DND-41 (cell line): Measurements from ENCODE around the gene PTPRK.

Experiments used
- EZH2 ChIP-seq: IDR thresholded peaks from 3 replicates; pipeline ENCODE4 v1.6.1; 2012; ENCODE audit warnings: borderline replicate concordance, low read depth, mild to moderate bottlenecking, moderate library complexity, low read length, inconsistent platforms; ENCODE audit not compliant: severe bottlenecking
- TF ChIP-seq, protein P1 (sequence below): IDR thresholded peaks from 2 replicates; pipeline ENCODE4 v1.5.1; 2012; ENCODE audit warnings: borderline replicate concordance, low read length, moderate library complexity, mild to moderate bottlenecking; ENCODE audit not compliant: poor library complexity, severe bottlenecking; ENCODE audit errors: extremely low read depth

- no peak for TF ChIP-seq EZH2
- TF ChIP-seq, protein P1, sequence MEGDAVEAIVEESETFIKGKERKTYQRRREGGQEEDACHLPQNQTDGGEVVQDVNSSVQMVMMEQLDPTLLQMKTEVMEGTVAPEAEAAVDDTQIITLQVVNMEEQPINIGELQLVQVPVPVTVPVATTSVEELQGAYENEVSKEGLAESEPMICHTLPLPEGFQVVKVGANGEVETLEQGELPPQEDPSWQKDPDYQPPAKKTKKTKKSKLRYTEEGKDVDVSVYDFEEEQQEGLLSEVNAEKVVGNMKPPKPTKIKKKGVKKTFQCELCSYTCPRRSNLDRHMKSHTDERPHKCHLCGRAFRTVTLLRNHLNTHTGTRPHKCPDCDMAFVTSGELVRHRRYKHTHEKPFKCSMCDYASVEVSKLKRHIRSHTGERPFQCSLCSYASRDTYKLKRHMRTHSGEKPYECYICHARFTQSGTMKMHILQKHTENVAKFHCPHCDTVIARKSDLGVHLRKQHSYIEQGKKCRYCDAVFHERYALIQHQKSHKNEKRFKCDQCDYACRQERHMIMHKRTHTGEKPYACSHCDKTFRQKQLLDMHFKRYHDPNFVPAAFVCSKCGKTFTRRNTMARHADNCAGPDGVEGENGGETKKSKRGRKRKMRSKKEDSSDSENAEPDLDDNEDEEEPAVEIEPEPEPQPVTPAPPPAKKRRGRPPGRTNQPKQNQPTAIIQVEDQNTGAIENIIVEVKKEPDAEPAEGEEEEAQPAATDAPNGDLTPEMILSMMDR, result no peak
These were observed 364.6 kb downstream of the PTPRK start for GRCh38 chr6:128155826-128156225.
